OCI-LY1 (cell line): Measurements from ENCODE around the gene ZNF467.

Experiments
- EZH2 ChIP-seq: fragments of 200-600 bp; sonication (generic), shearing (Covaris generic); IDR thresholded peaks from 2 replicates; pipeline ENCODE4 v1.8.0; 2017; ENCODE audit warnings: borderline replicate concordance, mixed run types, mild to moderate bottlenecking, antibody characterized with exemption, low read length, moderate library complexity, mixed read lengths
- TF ChIP-seq, protein P1 (sequence below): fragments of 200-600 bp; sonication (generic), shearing (Covaris generic); IDR thresholded peaks from 2 replicates; pipeline ENCODE4 v1.5.1; 2017; ENCODE audit warnings: mild to moderate bottlenecking, antibody characterized with exemption, low read length, moderate library complexity, mixed read lengths

DNA sequence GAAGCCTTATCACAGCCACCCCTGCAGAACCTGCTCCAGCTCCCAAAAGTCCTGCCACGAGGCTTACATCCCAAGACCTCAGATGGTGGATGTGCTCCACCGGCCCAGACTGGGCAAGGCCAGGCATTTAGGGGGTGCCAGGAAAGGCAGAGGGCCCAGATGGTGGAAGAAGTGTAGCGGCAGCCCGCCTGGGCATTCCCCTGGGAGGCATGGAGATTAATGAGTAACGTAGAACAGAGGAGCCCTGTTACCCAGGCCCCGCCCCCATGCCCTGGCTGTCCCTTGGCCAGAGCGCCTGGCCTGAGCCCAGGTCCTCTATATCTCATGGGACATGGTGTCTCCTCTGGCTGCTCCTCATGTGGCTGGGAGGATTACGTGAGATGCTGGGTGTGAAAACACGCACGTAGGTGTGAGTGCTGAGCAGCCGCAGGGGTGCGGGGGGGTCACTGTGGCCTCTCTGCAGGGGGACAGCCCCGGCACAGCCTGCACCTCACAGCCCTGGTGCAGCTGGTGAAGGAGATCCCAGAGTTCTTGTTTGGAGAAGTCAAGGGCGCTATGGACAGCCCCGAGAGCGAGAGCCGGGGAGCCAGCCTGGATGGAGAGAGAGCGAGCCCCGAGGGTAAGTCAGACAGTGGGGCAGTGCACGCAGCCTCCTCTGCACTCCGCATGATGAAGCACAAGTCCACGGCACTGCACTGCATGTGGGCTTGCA is 52.9 kb downstream of the ZNF467 start:
- TF ChIP-seq, protein P1, sequence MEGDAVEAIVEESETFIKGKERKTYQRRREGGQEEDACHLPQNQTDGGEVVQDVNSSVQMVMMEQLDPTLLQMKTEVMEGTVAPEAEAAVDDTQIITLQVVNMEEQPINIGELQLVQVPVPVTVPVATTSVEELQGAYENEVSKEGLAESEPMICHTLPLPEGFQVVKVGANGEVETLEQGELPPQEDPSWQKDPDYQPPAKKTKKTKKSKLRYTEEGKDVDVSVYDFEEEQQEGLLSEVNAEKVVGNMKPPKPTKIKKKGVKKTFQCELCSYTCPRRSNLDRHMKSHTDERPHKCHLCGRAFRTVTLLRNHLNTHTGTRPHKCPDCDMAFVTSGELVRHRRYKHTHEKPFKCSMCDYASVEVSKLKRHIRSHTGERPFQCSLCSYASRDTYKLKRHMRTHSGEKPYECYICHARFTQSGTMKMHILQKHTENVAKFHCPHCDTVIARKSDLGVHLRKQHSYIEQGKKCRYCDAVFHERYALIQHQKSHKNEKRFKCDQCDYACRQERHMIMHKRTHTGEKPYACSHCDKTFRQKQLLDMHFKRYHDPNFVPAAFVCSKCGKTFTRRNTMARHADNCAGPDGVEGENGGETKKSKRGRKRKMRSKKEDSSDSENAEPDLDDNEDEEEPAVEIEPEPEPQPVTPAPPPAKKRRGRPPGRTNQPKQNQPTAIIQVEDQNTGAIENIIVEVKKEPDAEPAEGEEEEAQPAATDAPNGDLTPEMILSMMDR = no peak
- no peak for TF ChIP-seq EZH2
